Measurements from ENCODE around the gene IRF7.

- no peak for TF ChIP-seq POLR2A (IDR thresholded peaks at IDR 0.05)
- no peak for TF ChIP-seq CTCF (IDR thresholded peaks at IDR 0.05)
Measured at GRCh38 chr11:587546-587945, 28.2 kb downstream of the IRF7 start.
